ENCODE results near the gene GNAQ.

DNA sequence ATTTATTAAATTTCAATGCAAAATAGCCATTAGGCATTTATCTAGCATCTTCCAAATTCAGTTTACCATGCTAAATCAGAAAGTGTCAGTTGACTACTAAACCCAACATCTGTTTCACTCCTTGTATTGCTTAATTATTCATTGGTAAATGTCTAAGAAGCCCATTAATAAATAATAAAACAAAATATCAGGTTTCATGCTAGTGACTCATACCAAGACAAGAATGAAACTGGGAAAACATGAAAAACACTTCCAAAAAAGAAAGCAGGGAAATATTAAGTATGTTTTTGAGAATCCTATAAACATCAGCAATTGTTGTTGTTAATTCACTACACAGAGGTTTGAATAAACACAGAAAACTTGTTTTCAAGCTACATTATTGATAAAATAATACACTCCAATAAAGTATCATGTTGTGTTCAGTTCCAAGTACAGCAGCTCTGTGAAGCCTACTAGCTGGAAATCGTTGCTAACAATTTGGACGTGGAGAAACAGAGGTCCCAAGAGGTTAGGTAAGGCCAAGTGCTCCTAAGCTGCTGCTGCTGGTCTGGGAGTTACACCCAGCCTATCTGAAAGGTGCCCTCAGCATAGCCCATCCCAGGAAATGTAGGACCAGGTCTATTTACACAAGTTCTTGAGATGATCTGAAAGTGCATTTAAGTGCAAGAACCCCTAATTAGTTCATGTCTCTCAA, 78.8 kb downstream of the GNAQ start:
- TF ChIP-seq, protein P1, sequence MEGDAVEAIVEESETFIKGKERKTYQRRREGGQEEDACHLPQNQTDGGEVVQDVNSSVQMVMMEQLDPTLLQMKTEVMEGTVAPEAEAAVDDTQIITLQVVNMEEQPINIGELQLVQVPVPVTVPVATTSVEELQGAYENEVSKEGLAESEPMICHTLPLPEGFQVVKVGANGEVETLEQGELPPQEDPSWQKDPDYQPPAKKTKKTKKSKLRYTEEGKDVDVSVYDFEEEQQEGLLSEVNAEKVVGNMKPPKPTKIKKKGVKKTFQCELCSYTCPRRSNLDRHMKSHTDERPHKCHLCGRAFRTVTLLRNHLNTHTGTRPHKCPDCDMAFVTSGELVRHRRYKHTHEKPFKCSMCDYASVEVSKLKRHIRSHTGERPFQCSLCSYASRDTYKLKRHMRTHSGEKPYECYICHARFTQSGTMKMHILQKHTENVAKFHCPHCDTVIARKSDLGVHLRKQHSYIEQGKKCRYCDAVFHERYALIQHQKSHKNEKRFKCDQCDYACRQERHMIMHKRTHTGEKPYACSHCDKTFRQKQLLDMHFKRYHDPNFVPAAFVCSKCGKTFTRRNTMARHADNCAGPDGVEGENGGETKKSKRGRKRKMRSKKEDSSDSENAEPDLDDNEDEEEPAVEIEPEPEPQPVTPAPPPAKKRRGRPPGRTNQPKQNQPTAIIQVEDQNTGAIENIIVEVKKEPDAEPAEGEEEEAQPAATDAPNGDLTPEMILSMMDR (IDR thresholded peaks at IDR 0.05 in 8 of 11, conservative IDR thresholded peaks at IDR 0.05 in 3 of 11): no peak
- TF ChIP-seq POLR2A (IDR thresholded peaks at IDR 0.05): no peak
